T-cell (primary cell): ENCODE results near the gene SSTR3. TPM values are rescaled to one million over a fixed set of nuclear protein-coding genes. Genes with fewer than 3 reads are reported as not detected.

ENCODE experiments used
- ATAC-seq, 4 experiments: fragments of 200-7000 bp in 3 of 4; fragments of 150-1000 bp in 1 of 4; cut with Tn5 transposase; replicated peaks in 1 of 4; 1 replicate in 3 of 4; 2 replicates in 1 of 4; pipeline ENCODE4 v1.10.0; 2021; ENCODE audit warnings: moderate library complexity in 3 of 4, mild to moderate bottlenecking in 2 of 4, moderate number of reproducible peaks in 1 of 4
- CTCF ChIA-PET, 2 donors: fragments of 300-600 bp; sonication (Branson Sonifier 250); formaldehyde crosslinking; loops; one replicate each; lab custom pipeline; 2022; ENCODE audit warnings: antibody characterized with exemption in 2 of 2; lab: Charles Lee
- POLR2A ChIA-PET, 2 donors: fragments of 300-600 bp; sonication (Branson Sonifier 250); formaldehyde crosslinking; loops; one replicate each; lab custom pipeline; 2022; ENCODE audit warnings: antibody characterized with exemption in 2 of 2; lab: Charles Lee
- DNase-seq, 35 experiments: peaks; one replicate each; pipeline versions ENCODE4 v3.0.0 to v3.0.0-alpha.2; 2013 to 2023
- H3K27ac ChIP-seq: one replicate; pipeline ENCODE4 v1.5.1; 2013; ENCODE audit warnings: low read length
- H3K27me3 ChIP-seq, 2 experiments: replicated peaks in 1 of 2; 1 replicate in 1 of 2; 2 replicates in 1 of 2; pipeline versions ENCODE4 v1.6.1 to v1.7.0; 2013; ENCODE audit warnings: low read length in 1 of 2, mixed read lengths in 1 of 2; ENCODE audit not compliant: control insufficient read depth in 2 of 2, insufficient read depth in 2 of 2; ENCODE audit errors: extremely low read depth in 1 of 2
- H3K36me3 ChIP-seq, 2 donors: 1 replicate in 1 of 2; 2 replicates in 1 of 2; pipeline versions ENCODE4 v1.6.1 to v1.7.0; 2013; ENCODE audit warnings: low read length in 1 of 2; ENCODE audit not compliant: control insufficient read depth in 2 of 2, insufficient read depth in 1 of 2; ENCODE audit errors: extremely low read depth in 1 of 2
- H3K4me1 ChIP-seq, 2 experiments: 1 replicate in 1 of 2; 2 replicates in 1 of 2; pipeline versions ENCODE4 v1.6.1 to v1.7.0; 2013; ENCODE audit warnings: low read length in 2 of 2, mixed read lengths in 1 of 2; ENCODE audit not compliant: insufficient read depth in 2 of 2, control insufficient read depth in 1 of 2; ENCODE audit errors: extremely low read depth in 1 of 2
- H3K4me3 ChIP-seq, 2 donors: 1 replicate in 1 of 2; 2 replicates in 1 of 2; pipeline versions ENCODE4 v1.5.1 to v1.7.0; 2013; ENCODE audit warnings: mild to moderate bottlenecking in 2 of 2, low read length in 1 of 2, moderate library complexity in 1 of 2; ENCODE audit not compliant: control insufficient read depth in 1 of 2; ENCODE audit errors: extremely low read depth in 1 of 2
- H3K9me3 ChIP-seq: 2 replicates; pipeline ENCODE4 v1.7.0; 2013
- H3K27ac Mint-ChIP-seq, 2 donors: one replicate each; pipeline ENCODE4 v1.8.0; 2020 to 2021; ENCODE audit warnings: mild to moderate bottlenecking in 2 of 2, mixed read lengths in 2 of 2
- H3K27me3 Mint-ChIP-seq, 2 donors: one replicate each; pipeline ENCODE4 v1.8.0; 2021 to 2022; ENCODE audit warnings: mixed read lengths in 2 of 2
- H3K36me3 Mint-ChIP-seq: one replicate; pipeline ENCODE4 v1.8.0; 2021; ENCODE audit warnings: mixed read lengths
- H3K4me1 Mint-ChIP-seq, 3 donors: one replicate each; pipeline ENCODE4 v1.8.0; 2020 to 2022; ENCODE audit warnings: mixed read lengths in 3 of 3, mild to moderate bottlenecking in 1 of 3
- H3K4me3 Mint-ChIP-seq, 3 donors: one replicate each; pipeline ENCODE4 v1.8.0; 2020 to 2022; ENCODE audit warnings: mild to moderate bottlenecking in 3 of 3, mixed read lengths in 3 of 3, moderate library complexity in 3 of 3
- H3K9me3 Mint-ChIP-seq, 3 donors: one replicate each; pipeline ENCODE4 v1.8.0; 2020 to 2022; ENCODE audit warnings: mixed read lengths in 3 of 3
- WGBS: methylation state at CpG from one replicate; pipeline ENCODE4 v1.1.5; 2013; ENCODE audit warnings: missing lambda C conversion rate; ENCODE audit not compliant: insufficient coverage; 5-methylcytosine and 5-hydroxymethylcytosine counted together
- total RNA-seq, 35 experiments: library from RNA in 6 of 35; stranded (reverse) in 6 of 35; fragments of 120-200 nt in 1 of 35; gene quantifications; one replicate each; pipeline versions ENCODE4 v1.2.1 to v1.2.4 and lab custom pipeline; 2013 to 2026

The SSTR3 gene
- total RNA-seq, 5 donors from 2014 or later (not counting 1 experiment from before 2014, with no cell fraction given): 4.6 to 8.7 (median 5.3) TPM

- H3K36me3 Mint-ChIP-seq: peaks cover 36% of the 10 kb centered on the region
- Histone ChIP-seq H3K27ac (peak overlapping the region; percentile 84), H3K4me3 (peak overlapping the region; percentile 14 to 26), H3K27me3 (no peaks in the 10 kb centered on the region), H3K36me3 (peaks cover 6 to 88% of the 10 kb centered on the region in 2 donors), H3K4me1 (peaks cover 75 to 96% of the 10 kb centered on the region in 2 experiments), H3K9me3 (no peaks in the 10 kb centered on the region)
- DNase-seq (peak in 16 of 35 experiments; percentile 29 to 71 (median 50)), ATAC-seq (peak; percentile 1 to 15 (median 2))
- H3K27me3 Mint-ChIP-seq: no peaks in the 10 kb centered on the region
- no peaks in the 10 kb centered on the region for H3K9me3 Mint-ChIP-seq
- ChIA-PET POLR2A (interaction anchor here in 1 of 2 donors (0.6 kb wide), 1 partner anchor 1042 kb away, joined by 3 read pairs; no protein-coding TSS in a partner anchor), CTCF (interaction anchor here (1.0 to 5.5 kb wide), 4 partner anchors 8 to 32 kb away, joined by 3 to 26 read pairs (median 4); partner anchors contain the start of gene RAC2 (in 1 of the 2))
- WGBS: 14% methylated on average over 12 of the region's 14 CpGs
- peaks cover 87 to 92% (median 89%) of the 10 kb centered on the region in 3 donors for H3K4me1 Mint-ChIP-seq
- peak overlapping the region; percentile 97 to 99 for H3K27ac Mint-ChIP-seq
- peak overlapping the region; percentile 54 to 97 (median 57) for H3K4me3 Mint-ChIP-seq
Measured at GRCh38 chr22:37230673-37231405, 18.6 kb upstream of the SSTR3 start.

- DNase-seq (peak; percentile 74 to 95 (median 91)), ATAC-seq (peak; percentile 80 to 87 (median 81))
- H3K4me3 Mint-ChIP-seq: peak overlapping the region; percentile 66 to 97 (median 71)
- peaks cover 38% of the 10 kb centered on the region for H3K36me3 Mint-ChIP-seq
- Histone ChIP-seq H3K27ac (peak overlapping the region; percentile 95), H3K36me3 (peaks cover 12 to 88% of the 10 kb centered on the region in 2 donors), H3K4me1 (peaks cover 73 to 96% of the 10 kb centered on the region in 2 experiments), H3K27me3 (no peaks in the 10 kb centered on the region), H3K9me3 (no peaks in the 10 kb centered on the region), H3K4me3 (peak overlapping the region; percentile 34 to 62)
- no peaks in the 10 kb centered on the region for H3K9me3 Mint-ChIP-seq
- ChIA-PET CTCF (interaction anchor here (0.8 to 5.5 kb wide), 8 partner anchors 8 to 150 kb away, joined by 3 to 26 read pairs (median 4); partner anchors contain the start of gene RAC2 (in 1 of the 2)), POLR2A (interaction anchor here in 1 of 2 donors (0.6 to 1.1 kb wide), 3 partner anchors 10 to 1043 kb away, joined by 3 to 5 read pairs (median 3); no protein-coding TSS in a partner anchor)
- 0% methylated on average over 4 of the region's 8 CpGs for WGBS
- no peaks in the 10 kb centered on the region for H3K27me3 Mint-ChIP-seq
- peak overlapping the region; percentile 97 to 99 for H3K27ac Mint-ChIP-seq
- peaks cover 87 to 92% (median 89%) of the 10 kb centered on the region in 3 donors for H3K4me1 Mint-ChIP-seq
Measured at GRCh38 chr22:37229805-37230672, 17.8 kb upstream of the SSTR3 start.

- Histone ChIP-seq H3K27me3 (no peaks in the 10 kb centered on the region), H3K9me3 (no peaks in the 10 kb centered on the region), H3K27ac (peak overlapping the region; percentile 95), H3K36me3 (peaks cover 12 to 88% of the 10 kb centered on the region in 2 donors), H3K4me3 (peak overlapping the region; percentile 34 to 62), H3K4me1 (peaks cover 72 to 96% of the 10 kb centered on the region in 2 experiments)
- Mint-ChIP-seq H3K27ac (peak overlapping the region; percentile 97 to 99), H3K9me3 (no peaks in the 10 kb centered on the region), H3K36me3 (peaks cover 42% of the 10 kb centered on the region), H3K4me3 (peak overlapping the region; percentile 66 to 97 (median 71)), H3K27me3 (no peaks in the 10 kb centered on the region), H3K4me1 (peaks cover 87 to 92% (median 89%) of the 10 kb centered on the region in 3 donors)
- ATAC-seq (peak; percentile 6 to 28 (median 16)), DNase-seq (peak in 6 of 35 experiments; percentile 27 to 74 (median 35))
- CTCF ChIA-PET: interaction anchor here (0.8 to 5.5 kb wide), 6 partner anchors 9 to 150 kb away, joined by 3 to 26 read pairs (median 5); partner anchors contain the start of gene RAC2 (in 1 of the 2)
- WGBS: 29% methylated on average over 4 of the region's 7 CpGs
- POLR2A ChIA-PET: interaction anchor here in 1 of 2 donors (0.9 to 1.1 kb wide), 2 partner anchors 9 to 13 kb away, joined by 3 to 5 read pairs; no protein-coding TSS in a partner anchor
Measured at GRCh38 chr22:37229012-37229804, 16.9 kb upstream of the SSTR3 start.

GRCh38 chr22:37228106-37229011, 16.1 kb upstream of the SSTR3 start:
- Histone ChIP-seq H3K4me1 (peaks cover 72 to 96% of the 10 kb centered on the region in 2 experiments), H3K27me3 (no peaks in the 10 kb centered on the region), H3K27ac (peak overlapping the region; percentile 95), H3K9me3 (no peaks in the 10 kb centered on the region), H3K36me3 (peaks cover 12 to 87% of the 10 kb centered on the region in 2 donors), H3K4me3 (peak overlapping the region in 1 of 2 donors; percentile 34)
- POLR2A ChIA-PET: no interaction called here
- Mint-ChIP-seq H3K4me3 (peak overlapping the region; percentile 28 to 97 (median 43)), H3K4me1 (peaks cover 87 to 92% (median 89%) of the 10 kb centered on the region in 3 donors), H3K9me3 (no peaks in the 10 kb centered on the region), H3K27me3 (no peaks in the 10 kb centered on the region), H3K36me3 (peaks cover 46% of the 10 kb centered on the region), H3K27ac (peak overlapping the region; percentile 97 to 99)
- CTCF ChIA-PET: interaction anchor here (1.2 to 5.5 kb wide), 2 partner anchors 15 to 16 kb away, joined by 3 to 26 read pairs; partner anchors contain the start of gene RAC2 (in 1 of the 2)
- ATAC-seq (peak in 3 of 4 experiments; percentile 8 to 41 (median 36)), DNase-seq (peak in 10 of 35 experiments; percentile 30 to 65 (median 43))
- WGBS: 18% methylated on average over 11 of the region's 20 CpGs

- peak overlapping the region; percentile 90 to 98 for H3K27ac Mint-ChIP-seq
- H3K27me3 Mint-ChIP-seq: no peaks in the 10 kb centered on the region
- WGBS: no CpG with 5 or more reads among the region's 14 CpGs
- ChIA-PET CTCF (no interaction called here), POLR2A (interaction anchor here in 1 of 2 donors (0.6 kb wide), 1 partner anchor 49 kb away, joined by 4 read pairs; no protein-coding TSS in a partner anchor)
- Histone ChIP-seq H3K9me3 (no peaks in the 10 kb centered on the region), H3K27ac (peak overlapping the region; percentile 39), H3K4me3 (peak overlapping the region in 1 of 2 donors; percentile 2), H3K36me3 (peaks cover 12 to 73% of the 10 kb centered on the region in 2 donors), H3K27me3 (no peaks in the 10 kb centered on the region), H3K4me1 (peaks cover 71 to 96% of the 10 kb centered on the region in 2 experiments)
- H3K4me3 Mint-ChIP-seq: peak overlapping the region in 1 of 3 donors; percentile 65
- ATAC-seq (no peak), DNase-seq (no peak)
- peaks cover 47% of the 10 kb centered on the region for H3K36me3 Mint-ChIP-seq
- H3K9me3 Mint-ChIP-seq: peaks cover 0 to 3% (median 0%) of the 10 kb centered on the region in 3 donors
- peaks cover 89 to 92% (median 90%) of the 10 kb centered on the region in 3 donors for H3K4me1 Mint-ChIP-seq
Measured at GRCh38 chr22:37226514-37226913, 14.2 kb upstream of the SSTR3 start.
